HL-60 (cell line): ENCODE measurements around the gene TPCN2.
A peak's percentile ranks its signal among the peaks of the same experiment; 100 is the strongest.
"Not testable (repeated sequence)": the region's sequence is repeated elsewhere in the genome, so short reads cannot be mapped to it uniquely, and the experiment has no call there.

Experiments
- DNase-seq, 2 experiments: peaks; one replicate each; pipeline ENCODE4 v3.0.0-alpha.2; 2010 to 2020; ENCODE audit warnings: low read depth in 1 of 2, low spot score in 1 of 2
- H3K27ac ChIP-seq: fragments of 250-450 bp; sonication (Bioruptor Pico); replicated peaks from 2 replicates; pipeline ENCODE4 v1.5.1; 2020; ENCODE audit warnings: mild to moderate bottlenecking, moderate library complexity
- H3K27me3 ChIP-seq: fragments of 250-450 bp; sonication (Bioruptor Pico); 2 replicates; pipeline ENCODE4 v1.5.1; 2021; ENCODE audit warnings: mild to moderate bottlenecking, moderate library complexity; ENCODE audit not compliant: insufficient read depth, poor library complexity, severe bottlenecking
- H3K4me3 ChIP-seq: replicated peaks from 2 replicates; pipeline ENCODE4 v1.5.1; 2011; ENCODE audit warnings: mild to moderate bottlenecking, control low read depth, low read length; ENCODE audit not compliant: insufficient read depth
- GABPA ChIP-seq: IDR thresholded peaks from 2 replicates; pipeline ENCODE4 v1.6.1; 2012; ENCODE audit warnings: low read depth
- POLR2AphosphoS5 ChIP-seq: IDR thresholded peaks from 2 replicates; pipeline ENCODE4 v1.6.1; 2012; ENCODE audit warnings: low read depth
- REST ChIP-seq: IDR thresholded peaks from 2 replicates; pipeline ENCODE4 v1.6.1; 2012; ENCODE audit warnings: low read depth; ENCODE audit not compliant: insufficient replicate concordance
- SPI1 ChIP-seq: IDR thresholded peaks from 2 replicates; pipeline ENCODE4 v1.6.1; 2012; ENCODE audit warnings: low read depth, mild to moderate bottlenecking, borderline replicate concordance
- TF ChIP-seq, protein P1 (sequence below): IDR thresholded peaks from one replicate; pipeline ENCODE4 v1.5.1; 2011; ENCODE audit warnings: low read length, control low read depth, inconsistent platforms; ENCODE audit not compliant: insufficient read depth

Gene TPCN2

GRCh38 chr11:69076129-69076791 lies 27.5 kb downstream of the TPCN2 start:
- no peak overlapping the region for H3K27ac ChIP-seq
- TF ChIP-seq POLR2AphosphoS5 (no peak), REST (no peak), SPI1 (no peak)
- TF ChIP-seq, protein P1, sequence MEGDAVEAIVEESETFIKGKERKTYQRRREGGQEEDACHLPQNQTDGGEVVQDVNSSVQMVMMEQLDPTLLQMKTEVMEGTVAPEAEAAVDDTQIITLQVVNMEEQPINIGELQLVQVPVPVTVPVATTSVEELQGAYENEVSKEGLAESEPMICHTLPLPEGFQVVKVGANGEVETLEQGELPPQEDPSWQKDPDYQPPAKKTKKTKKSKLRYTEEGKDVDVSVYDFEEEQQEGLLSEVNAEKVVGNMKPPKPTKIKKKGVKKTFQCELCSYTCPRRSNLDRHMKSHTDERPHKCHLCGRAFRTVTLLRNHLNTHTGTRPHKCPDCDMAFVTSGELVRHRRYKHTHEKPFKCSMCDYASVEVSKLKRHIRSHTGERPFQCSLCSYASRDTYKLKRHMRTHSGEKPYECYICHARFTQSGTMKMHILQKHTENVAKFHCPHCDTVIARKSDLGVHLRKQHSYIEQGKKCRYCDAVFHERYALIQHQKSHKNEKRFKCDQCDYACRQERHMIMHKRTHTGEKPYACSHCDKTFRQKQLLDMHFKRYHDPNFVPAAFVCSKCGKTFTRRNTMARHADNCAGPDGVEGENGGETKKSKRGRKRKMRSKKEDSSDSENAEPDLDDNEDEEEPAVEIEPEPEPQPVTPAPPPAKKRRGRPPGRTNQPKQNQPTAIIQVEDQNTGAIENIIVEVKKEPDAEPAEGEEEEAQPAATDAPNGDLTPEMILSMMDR = no peak
- no peak overlapping the region for H3K4me3 ChIP-seq
- DNase-seq = peak in 1 of 2 experiments; percentile 30
- H3K27me3 ChIP-seq = no peaks in the 10 kb centered on the region

DNA sequence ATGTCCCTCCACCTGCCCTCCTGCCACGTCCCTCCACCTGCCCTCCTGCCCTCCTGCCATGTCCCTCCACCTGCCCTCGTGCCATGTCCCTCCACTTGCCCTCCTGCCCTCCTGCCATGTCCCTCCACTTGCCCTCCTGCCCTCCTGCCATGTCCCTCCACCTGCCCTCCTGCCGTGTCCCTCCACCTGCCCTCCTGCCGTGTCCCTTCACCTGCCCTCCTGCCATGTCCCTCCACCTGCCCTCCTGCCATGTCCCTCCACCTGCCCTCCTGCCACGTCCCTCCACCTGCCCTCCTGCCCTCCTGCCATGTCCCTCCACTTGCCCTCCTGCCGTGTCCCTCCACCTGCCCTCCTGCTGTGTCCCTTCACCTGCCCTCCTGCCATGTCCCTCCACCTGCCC lies 28.2 kb downstream of the TPCN2 start:
- not testable (repeated sequence) for H3K27ac ChIP-seq, H3K27me3 ChIP-seq, DNase-seq, H3K4me3 ChIP-seq

DNA sequence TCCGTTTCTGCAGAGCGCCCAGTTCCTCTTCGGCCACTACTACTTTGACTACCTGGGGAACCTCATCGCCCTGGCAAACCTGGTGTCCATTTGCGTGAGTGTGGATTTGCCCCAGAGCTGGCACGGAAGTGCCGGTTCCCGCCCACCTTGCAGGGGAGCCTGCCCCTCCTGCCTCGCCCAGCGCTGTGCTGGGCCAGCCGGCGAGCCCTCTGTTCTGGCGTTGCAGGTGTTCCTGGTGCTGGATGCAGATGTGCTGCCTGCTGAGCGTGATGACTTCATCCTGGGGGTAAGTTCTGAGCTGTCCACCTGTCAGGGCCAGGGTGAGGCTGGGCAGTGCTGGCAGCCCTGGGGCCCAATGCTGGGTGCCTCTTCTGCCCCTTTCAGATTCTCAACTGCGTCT lies 29.8 kb downstream of the TPCN2 start:
- TF ChIP-seq REST (no peak), SPI1 (no peak), GABPA (no peak)
- H3K27ac ChIP-seq = no peak overlapping the region
- no peak for DNase-seq
- H3K4me3 ChIP-seq = no peak overlapping the region
- H3K27me3 ChIP-seq = no peaks in the 10 kb centered on the region

DNA sequence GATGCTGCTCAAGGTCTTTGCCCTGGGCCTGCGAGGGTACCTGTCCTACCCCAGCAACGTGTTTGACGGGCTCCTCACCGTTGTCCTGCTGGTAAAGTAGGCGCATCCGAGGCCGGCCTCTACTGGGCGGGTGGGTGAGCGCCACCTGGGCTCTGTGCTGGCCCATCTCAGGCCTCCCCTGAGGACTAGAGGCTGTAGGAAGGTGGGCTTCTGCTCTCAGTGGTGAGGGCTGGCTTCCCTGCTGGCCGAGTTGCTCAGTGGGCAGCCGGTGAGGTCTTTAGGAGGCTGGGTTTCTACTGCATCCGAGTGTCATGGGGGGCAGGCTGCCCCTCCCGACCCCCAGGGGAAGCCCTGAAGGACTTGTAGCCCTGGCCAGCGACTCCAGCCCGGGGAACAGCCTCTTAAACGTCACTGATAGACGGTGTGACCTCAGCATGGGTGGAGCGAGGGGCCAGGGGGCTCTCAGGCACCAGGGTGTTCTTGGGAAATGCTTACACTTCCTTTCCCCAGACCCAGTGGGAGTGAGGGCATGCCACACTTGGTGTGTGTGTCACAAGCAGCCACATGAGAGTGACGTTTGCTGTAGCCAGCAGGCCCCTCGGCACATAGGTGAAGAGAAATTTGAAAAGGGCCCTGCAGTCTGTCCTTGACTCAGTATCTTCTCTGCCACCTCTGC lies 30.3 kb downstream of the TPCN2 start:
- TF ChIP-seq, protein P1 = no peak
- TF ChIP-seq GABPA (no peak), POLR2AphosphoS5 (no peak), REST (no peak), SPI1 (no peak)
- DNase-seq = peak in 1 of 2 experiments; percentile 67
- H3K4me3 ChIP-seq = no peak overlapping the region
- H3K27ac ChIP-seq = peak overlapping the region; percentile 61
- no peaks in the 10 kb centered on the region for H3K27me3 ChIP-seq
